HG02610 (cell line): Measurements from ENCODE around the gene MAP3K5.

Experiments
- ATAC-seq: cut with Tn5 transposase; IDR thresholded peaks from one replicate; pipeline ENCODE4 v1.9.1; 2021; ENCODE audit warnings: mild to moderate bottlenecking, moderate library complexity; ENCODE audit not compliant: unreplicated experiment

The MAP3K5 gene

DNA sequence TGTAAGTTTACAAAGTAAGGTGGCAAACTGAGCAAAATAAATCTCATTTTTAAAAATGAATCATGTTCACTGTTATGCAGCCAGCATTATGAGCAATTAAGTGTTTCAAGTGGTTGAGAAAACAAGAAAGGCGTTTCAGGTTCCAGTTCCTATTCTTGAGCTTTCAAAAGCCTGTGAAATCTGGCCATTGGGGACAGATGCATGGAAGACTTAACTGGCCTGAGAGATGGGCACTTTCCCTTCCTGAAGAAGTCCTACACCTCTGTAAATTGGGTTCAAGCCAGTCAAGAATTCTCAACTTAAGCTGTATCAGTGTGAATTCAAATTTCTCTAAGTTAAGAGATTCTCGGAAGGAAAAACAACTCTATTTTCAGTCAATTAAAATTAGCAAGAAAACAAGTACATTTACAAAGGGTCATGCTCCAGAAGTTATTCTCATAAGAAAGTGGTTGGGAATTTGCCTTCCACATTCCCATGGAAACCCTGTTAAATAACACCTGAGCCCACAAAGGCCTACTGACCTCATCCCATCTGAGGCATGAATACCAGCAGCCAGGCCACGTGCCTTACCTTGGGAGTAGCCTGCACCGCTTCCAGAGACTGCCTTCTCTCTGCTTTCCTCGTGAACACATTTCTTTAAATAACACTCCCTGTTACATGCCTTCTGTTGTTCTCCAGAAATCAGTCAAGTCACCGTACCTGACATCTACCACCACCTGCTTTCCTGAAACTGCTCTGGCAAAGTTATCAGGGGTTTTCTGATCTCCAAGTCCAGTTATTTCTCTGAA is 19.4 kb downstream of the MAP3K5 start:
- peak; percentile 68 for ATAC-seq

DNA sequence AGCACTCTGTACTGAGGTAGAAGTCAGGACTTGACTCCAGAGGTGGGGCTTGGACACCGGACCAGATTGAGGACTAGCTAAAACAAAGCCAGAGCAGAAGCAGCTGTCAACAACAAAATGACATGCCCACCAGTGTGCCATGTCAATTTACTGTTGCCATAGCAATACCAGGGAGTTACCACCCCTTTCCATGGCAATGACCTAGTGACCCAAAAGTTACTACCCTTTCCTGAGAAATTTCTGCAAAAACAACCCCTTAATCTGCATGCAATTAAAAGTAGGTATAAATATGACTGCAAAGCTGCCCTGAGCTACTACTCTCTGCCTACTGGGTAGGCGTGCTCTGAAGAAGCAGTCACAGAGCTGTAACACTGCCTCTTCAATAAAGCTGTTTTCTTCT is 21.0 kb downstream of the MAP3K5 start:
- ATAC-seq: no peak

DNA sequence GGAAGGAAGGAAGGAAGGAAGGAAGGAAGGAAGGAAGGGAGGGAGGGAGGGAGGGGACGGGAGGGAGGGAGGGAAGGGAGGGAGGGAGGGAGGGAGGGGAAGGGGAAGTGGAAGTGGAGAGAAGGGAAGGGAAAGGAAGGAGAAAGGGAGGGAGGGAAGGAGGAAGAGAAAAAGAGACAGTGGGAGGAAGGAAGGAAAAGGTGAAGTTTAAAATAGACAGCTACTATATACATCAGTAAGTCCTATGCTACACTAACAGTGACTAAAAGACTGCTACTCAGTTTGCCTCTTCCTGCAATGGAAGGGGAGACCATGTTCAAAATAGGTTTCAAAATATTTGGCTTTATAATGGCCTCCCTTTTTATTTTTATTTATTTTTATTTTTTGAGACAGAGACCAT is 22.5 kb downstream of the MAP3K5 start:
- no peak for ATAC-seq

DNA sequence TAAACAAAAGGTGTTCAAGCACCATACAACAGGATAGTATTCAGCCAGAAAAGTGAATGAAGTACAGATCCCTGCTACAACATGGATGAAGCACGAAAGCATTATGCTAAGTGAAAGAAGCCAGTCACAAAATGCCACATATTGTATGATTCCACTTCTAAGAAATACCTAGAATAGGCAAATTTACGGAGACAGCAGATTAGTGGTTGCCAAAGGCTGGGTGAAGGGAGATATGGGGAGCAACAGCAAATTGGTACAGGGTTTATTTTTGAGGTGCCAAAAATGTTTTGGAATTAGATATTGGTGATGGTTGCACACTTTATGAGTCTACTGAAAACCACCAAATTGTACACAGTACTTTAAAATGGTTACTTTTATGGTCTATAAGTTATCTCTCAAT is 23.2 kb downstream of the MAP3K5 start:
- no peak for ATAC-seq

DNA sequence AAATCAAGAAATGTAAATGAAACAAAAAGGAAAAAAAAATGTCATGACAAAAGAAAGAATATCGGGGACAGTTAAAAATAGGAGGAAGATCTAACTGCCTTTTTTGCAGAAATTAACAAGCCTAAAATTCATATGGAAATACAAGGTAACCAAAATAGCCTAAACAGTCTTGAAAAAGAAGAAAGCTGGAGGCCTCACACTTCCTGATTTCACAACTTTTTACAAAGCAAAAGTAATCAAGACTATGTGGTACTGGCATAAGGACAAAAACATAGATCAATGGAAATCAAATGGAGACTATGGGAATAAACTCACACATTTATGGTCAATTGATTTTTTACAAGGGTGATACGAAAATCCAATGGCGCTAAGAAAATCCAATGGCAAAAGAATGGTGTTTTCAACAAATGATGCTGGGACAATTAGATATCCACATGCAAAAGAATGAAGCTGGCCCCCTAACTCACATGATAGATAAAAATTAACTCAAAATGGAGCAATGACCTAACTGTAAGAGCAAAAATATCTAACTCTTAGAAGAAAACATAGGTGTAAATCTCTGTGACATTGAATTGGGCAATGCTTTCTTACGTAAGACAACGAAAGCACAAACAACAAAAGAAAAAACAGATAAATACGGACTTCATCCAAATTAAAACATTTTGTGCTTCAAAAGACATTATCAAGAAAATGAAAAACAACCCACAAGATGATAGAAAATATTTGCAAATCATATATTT is 24.5 kb downstream of the MAP3K5 start:
- no peak for ATAC-seq

DNA sequence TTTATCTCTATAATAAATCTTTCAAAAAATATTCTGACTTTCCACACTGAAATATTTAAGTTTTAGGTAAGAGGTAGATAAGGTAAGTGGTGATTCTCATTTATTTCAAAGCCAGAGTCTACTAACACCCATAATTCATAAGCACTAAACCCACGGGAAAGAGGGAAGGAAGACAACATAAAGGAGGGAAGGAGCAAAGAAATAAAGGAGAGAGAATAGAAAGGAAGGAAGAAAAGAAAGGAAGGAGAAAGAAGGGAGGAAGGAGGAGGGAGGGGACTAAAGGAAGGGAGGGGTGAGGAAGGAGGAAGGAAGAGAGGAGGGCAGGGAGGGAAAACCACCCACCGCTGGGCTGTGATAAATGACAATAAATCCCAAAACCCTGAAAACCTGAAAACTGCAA is 25.2 kb downstream of the MAP3K5 start:
- ATAC-seq: no peak

DNA sequence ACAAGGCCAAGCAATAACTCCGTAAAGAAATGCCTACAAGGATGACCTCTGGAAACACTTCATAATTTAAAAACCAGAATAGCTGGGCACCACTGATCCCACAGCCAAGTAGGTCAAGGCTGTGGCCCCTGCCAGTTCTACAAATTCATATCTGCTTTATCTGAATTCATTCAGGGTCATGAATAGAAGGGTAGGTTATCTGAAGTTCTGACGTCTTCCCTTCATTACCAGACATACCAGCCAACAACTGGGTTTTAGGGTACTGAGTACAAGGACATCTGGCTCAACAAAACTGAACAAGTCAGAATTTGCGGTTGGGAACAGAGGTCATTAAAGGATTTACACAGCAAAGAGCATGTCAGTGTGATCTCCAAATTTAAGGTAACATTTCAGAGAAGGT is 26.0 kb downstream of the MAP3K5 start:
- ATAC-seq: no peak

DNA sequence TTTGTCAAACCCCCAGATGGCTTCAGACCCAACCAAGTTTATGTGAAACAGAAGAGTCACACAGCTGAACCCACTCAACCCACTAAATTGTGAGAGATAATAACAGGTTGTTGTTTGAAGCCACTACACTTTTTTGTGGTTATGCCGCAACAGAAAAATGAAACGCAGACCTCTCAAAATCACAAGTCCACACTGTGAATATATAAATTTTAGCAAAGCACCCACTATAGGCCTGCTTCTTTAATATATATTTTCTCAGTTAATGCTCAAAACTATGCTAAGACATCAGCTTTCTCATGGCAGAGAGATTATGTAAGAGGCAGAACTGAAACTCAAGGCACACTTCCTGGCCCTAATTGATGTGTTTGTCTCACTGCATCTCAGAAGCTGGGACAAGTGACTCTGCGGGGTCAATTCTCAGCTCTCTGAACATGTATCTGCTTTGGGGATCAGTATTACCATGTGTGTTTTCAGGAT is 27.7 kb downstream of the MAP3K5 start:
- ATAC-seq: peak; percentile 45

DNA sequence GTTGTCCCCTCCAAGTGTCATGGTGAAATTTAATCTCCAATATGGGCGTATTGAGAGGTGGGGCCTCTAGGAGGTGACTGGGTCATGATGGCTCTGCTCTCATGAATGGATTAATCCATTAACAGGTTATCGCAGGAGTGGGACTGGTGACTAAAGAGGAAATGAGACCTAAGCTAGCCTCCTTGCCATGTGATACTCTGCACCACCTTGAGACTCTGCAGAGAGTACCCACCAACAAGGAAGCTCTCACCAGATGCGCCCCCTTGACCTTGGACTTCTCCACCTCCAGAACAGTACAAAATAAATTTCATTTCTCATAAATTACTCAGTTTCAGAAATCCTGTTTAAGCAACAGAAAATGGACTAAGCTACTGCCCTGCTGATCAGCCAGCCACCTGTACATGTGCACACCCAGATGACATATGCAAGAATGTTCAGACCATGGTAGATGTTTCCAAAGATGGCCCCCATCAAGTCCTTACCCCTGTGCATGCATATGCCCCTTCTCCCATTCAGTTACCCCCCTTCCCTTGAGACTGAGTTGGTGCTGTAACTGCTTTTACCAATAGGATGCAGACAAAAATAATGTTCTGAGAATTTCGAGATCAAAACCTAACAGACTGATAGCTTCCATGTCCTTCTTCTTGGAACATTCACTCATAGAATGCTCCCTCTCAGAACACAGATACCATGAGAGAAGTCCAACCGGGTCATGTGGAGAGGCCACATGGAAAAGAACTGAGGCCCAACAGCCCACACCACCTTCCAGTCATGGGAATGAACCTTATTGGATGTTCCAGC is 28.4 kb downstream of the MAP3K5 start:
- ATAC-seq: no peak

DNA sequence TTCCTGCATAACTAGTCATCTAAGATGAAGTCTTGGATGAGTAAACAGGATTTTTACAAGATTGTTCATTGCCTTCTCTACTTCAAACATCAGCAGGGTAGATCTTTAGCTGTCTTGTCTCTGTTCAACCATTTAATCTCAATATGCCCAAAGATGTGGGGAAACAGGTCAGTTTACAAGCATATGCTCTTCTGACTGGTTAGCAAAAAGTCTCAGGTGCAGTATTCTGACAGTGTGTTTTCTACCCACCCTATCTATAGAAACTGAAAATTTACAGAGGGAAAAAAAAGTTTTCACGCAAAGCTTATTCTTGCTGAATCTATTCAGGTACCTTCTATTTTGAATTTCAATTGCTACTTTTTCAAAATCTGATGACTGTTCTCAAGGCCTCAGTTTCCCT is 29.0 kb downstream of the MAP3K5 start:
- ATAC-seq: no peak

DNA sequence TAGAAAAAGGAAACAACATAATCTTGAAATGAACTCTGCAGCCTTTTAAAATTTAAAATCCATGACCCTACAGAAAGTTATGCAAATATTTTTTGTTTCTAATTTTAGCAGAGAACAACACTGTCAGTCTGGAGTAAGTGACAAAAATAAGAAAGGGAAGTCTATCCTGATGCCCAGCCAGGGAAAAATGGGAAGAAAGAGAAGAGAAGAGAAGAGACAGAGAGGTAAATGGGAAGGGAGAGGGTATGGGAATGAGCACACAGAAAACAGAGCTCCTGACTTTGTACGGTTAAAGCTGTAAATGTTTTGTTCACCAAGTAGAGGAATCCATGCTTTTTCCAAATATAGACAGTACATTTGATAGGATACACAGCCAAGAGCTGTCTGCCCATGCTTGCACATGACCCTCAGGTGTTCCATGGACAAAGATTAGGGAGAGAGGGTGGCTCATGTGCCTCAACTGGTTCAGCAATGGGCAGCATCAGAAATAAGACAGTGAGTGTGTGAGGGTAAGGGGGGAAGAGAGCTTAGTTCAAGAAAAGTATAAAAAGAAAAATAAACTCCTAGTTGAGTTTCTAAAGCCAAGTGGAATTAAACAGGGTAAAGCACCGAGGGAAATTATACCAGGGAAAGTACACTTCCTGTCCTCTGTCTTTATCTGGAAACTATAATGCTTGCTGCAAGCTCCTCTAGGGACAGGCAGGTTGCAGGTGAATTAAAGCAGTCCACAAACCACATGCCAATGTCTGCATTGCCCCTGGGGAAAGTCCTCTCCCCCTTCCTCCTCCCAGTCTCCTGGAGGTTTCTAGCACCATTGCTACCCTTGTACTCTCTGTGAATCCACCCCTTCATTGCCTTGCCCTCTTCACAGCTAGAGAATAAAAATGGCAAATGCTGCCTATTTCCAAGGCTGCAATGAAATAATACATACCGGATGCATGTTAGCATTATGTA is 30.0 kb downstream of the MAP3K5 start:
- no peak for ATAC-seq

DNA sequence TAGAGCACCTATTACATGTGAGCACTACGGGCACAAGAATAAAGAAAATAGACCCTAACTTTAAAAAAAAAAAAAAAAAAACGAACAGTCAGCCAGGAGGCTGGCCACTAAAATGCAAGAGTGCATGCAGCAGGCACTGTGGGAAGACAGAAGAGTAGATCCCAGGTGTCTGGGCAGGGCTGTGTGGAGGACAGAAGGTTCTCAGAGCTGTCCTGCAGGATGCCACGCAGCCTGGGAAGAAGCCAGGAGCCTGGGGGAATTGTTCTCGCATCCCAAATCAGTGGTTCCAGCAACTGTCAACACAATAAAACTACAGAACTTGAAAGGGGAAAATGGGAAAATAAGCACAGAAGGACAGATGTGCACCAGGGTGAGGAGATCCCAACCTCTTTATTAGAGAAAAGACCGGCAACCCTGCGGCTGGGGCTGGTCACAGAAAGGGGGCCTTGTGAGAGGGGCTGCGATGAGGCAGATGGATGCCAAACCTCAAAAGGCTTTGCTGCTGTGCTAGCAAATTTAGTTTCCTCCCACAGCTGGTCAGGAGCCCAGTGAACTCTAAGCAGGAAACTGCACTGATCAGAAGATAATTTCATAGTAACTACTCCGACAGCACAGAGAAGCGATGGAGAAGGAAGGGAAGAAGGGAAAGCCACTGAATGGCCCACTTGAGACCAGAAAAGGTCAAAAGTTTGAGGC is 30.9 kb downstream of the MAP3K5 start:
- ATAC-seq: no peak

DNA sequence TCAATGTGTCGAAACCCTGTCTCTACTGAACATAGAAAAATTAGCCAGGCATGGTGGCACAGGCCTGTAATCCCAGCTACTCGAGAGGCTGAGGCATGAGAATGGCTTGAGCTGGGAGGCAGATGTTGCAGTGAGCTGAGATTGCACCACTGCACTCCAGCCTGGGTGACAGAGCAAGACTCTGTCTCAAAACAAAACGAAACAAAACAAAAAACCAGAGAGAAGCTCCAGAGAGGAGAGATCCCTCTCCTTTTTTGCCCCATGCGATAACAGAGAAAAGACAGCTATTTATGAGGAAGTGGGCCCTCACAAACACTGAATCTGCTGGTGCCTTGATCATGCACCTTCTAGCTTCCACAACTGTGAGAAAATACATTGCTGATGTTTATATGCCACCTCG is 31.5 kb downstream of the MAP3K5 start:
- peak; percentile 15 for ATAC-seq

DNA sequence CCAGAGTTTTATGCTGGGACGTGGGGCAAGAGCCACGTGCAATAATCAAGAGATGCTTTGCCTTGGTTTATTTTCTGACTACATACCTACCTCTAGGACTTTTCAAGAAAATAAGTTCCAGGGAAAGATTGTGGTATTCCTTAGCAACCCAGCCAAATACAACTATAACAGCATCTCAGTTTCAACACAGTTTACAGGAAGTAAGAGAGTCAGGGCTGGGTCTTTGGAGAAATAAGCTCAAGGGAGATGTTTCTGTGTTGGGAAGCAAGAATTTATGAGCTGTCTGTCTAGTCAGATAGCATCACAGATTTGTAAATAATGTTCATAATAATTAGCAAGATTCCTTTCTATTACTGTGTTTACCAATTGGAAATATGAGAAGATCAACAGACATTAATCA is 35.1 kb downstream of the MAP3K5 start:
- ATAC-seq: no peak

DNA sequence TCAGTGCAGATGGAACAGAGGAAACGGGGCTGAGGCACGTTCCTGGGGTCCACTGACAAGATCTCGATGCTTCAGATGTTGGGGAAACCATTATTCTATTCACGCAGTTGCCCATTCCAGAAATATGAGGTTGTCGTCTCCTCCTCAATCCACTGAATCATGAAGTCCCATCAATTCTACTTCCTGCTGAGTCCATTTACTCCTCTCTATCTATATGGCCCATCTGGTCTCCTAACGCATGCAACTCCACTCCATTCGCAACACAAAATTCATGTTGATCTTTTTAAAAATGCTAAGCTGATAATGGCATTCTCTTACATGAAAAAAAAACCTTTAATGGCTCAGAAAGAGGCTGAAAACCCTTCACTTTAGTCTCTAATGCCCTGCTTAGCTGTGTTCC is 37.5 kb downstream of the MAP3K5 start:
- no peak for ATAC-seq

DNA sequence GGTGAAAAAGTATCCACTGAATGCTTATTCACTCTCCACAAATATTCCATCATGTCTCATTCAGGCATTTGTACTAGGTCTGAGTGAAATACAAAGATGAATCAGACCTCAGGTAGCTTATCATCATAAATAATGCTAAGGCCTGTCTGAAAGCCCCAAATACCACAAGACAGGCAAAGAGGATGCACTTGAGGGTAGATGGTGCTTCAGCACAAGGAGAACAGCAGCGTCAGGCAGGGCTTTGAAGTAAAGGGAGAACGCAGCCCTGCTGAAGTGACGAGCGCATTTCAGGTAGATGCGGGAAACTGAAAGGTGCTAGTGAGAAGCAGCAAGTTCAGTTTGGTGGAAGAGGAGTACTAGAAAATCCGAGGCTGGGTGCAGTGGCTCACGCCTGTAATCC is 38.7 kb downstream of the MAP3K5 start:
- ATAC-seq: peak; percentile 34

DNA sequence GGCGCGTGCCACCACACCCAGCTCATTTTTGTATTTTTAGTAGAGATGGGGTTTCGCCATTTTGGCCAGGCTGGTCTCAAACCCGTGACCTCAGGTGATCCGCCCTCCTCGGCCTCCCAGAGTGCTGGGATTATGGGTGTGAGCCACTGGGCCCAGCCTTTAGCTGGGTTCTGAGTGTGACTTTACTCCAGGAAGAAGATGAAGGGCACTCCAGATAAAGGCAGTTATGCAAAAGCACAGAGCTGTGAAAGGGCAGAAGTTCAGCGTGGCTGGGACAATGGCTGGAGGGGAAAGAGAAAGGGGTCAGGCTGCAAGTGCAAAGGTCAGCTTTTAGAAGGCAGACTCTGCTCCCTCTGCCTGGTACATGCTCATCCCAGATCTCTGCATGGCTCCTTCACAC is 39.7 kb downstream of the MAP3K5 start:
- no peak for ATAC-seq

DNA sequence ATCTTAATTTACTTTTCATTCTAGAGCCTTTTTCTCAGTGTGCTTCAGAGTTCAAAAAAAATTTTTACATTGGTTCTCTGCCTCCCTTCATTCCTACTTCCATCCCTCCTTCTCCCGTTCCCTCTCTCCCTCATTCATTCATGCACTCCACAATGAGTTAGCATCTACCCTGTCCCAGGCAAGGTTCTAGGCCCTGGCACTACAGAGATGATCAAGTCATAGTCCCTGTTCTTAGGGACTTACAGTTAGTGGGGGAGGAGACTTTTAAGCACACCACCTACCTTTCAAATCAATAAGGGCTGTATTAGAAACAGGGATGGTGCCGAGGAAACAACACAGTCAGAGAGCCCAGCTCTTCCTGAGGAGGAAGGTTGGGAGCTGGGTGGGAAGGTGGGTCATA is 40.3 kb downstream of the MAP3K5 start:
- no peak for ATAC-seq

DNA sequence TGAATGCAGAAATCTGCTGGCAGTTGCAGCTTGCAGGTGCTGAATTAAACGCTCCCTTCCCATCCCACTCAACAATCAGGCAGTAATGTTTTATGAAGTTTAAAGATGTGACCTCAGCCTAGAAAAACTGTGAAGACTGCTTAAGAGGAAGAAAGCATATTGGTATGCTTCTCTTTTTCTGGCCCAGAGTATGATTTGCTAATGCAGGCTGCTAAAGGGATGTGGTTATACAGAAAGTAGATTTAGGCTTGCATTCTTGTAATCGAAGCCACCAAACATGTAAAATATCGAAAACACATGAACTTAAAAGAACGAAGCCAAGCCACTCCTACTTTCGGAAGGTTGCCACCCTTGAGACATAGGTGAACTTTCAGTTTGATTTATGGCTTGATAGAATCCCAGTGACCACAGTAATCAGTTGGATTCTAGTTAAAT is 40.7 kb downstream of the MAP3K5 start:
- peak; percentile 75 for ATAC-seq
